Left colon (tissue), 2 donors: ENCODE measurements around the gene BABAM2. TPM values are rescaled to one million over a fixed set of nuclear protein-coding genes. Genes with fewer than 3 reads are reported as not detected.
A peak's percentile ranks its signal among the peaks of the same experiment; 100 is the strongest.

Experiments used
- ATAC-seq: fragments of 200-7000 bp; cut with Tn5 transposase; one replicate; pipeline ENCODE4 v1.9.1; 2020; ENCODE audit warnings: mild to moderate bottlenecking, moderate library complexity
- DNase-seq, 2 donors: peaks; one replicate each; pipeline ENCODE4 v3.0.0-alpha.2; 2020
- intact Hi-C, 2 donors: fragments of 100-400 bp; cut with DNase I in 1 of 2; cut with micrococcal nuclease in 1 of 2; formaldehyde crosslinking; loops; one replicate each; pipeline versions ENCODE4 v1.11.2 to v1.14.0; 2022; cut with DNase I, micrococcal nuclease
- microRNA-seq, 2 donors: library from miRNA; unstranded; fragments of <30 nt; microRNA quantifications; one replicate each; pipeline versions ENCODE4 v1.1.0 to v1.2.0, GENCODE V29; 2020
- total RNA-seq, 2 donors: library from RNA; stranded (reverse); fragmentation: NEBNext Ultra II Directional; extraction: Animal tissue kit (Norgen Biotek cat#: 25700); gene quantifications; one replicate each; pipeline ENCODE4 v1.2.1, GENCODE V29; 2021
- donor health status: DM: no; HTN: no; CAD: no.
- donor health status: DM: yes; HTN: yes; CAD: no.

BABAM2 gene
- total RNA-seq, 2 donors from 2014 or later, result 35.3 to 39.3 TPM

- ATAC-seq (no peak), DNase-seq (no peak)
- intact Hi-C loops, result no loop called here
Measured at GRCh38 chr2:28374331-28374730, 483.8 kb downstream of the BABAM2 start.

- intact Hi-C loops, result no loop called here
- DNase-seq, result no peak
Measured at GRCh38 chr2:28375236-28375635, 484.7 kb downstream of the BABAM2 start.

GRCh38 chr2:28375742-28376631 lies 485.5 kb downstream of the BABAM2 start:
- DNase-seq, result peak; percentile 18 to 24
- no peak for ATAC-seq
- intact Hi-C loops, result no loop called here

More at GRCh38 chr2:28375236-28375635, 484.7 kb downstream of the BABAM2 start:
- no peak for ATAC-seq

DNA sequence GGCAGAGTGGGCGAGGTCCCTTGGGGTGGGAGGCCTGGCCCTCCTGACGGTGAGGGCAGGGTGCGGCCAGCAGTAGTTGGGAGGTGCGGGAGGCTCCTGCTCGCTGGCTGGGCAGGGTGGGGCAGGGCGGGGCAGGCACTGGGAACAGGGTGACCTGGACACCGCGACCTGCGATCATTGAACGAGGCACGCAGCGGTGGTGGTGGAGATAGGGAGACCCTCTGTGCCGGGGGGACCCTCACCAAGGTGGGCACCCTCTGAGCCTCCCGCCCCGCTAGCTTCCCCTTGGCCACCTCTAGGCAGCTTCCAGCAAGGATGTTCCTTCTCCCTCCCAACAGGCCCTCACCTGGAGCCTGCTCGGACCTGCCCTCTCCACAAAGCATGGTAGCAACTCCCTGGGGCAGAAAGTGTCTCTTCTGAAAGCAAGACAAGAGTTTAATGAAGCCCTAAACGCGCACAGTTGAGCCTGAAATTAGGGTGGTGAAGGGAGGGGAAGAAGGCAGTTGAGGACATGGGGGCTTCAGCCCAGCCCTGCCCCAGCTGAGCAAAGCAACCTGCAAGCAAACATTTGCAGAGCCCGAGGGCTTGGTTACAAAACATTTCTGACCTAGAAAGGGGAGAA lies 486.8 kb downstream of the BABAM2 start:
- peak; percentile 87 to 89 for DNase-seq
- intact Hi-C loops, result no loop called here
- peak; percentile 71 for ATAC-seq

GRCh38 chr2:28377984-28378678 lies 487.6 kb downstream of the BABAM2 start:
- ATAC-seq (peak; percentile 79), DNase-seq (peak; percentile 80 to 93)
- intact Hi-C loops, result no loop called here

- DNase-seq (peak; percentile 14 to 21), ATAC-seq (no peak)
- intact Hi-C loops, result no loop called here
Measured at GRCh38 chr2:28378679-28379584, 488.4 kb downstream of the BABAM2 start.

GRCh38 chr2:28380219-28380618 lies 489.7 kb downstream of the BABAM2 start:
- no peak for DNase-seq
- intact Hi-C loops, result no loop called here

GRCh38 chr2:28381225-28382180 lies 491.0 kb downstream of the BABAM2 start:
- intact Hi-C loops, result no loop called here
- ATAC-seq (peak; percentile 33), DNase-seq (peak; percentile 53 to 82)

More at GRCh38 chr2:28380219-28380618, 489.7 kb downstream of the BABAM2 start:
- ATAC-seq, result no peak

- peak; percentile 44 for ATAC-seq
- intact Hi-C loops, result no loop called here
- peak in 1 of 2 donors; percentile 44 for DNase-seq
Measured at GRCh38 chr2:28382755-28383154, 492.2 kb downstream of the BABAM2 start.

- ATAC-seq (no peak), DNase-seq (no peak)
- intact Hi-C loops, result no loop called here
Measured at GRCh38 chr2:28387082-28387960, 496.8 kb downstream of the BABAM2 start.

Small RNA genes lying within 50 kb of the gene (microRNA-seq; reads per million reads assigned to microRNA genes)
- 0 reads per million in 2 donors for gene MIR4263

Other genes with a start within 250 kb of the BABAM2 start
- gene SUPT7L, start 227.1 kb upstream of the BABAM2 start, total RNA-seq, result 10 to 100 TPM; 22.3 to 23.1 TPM
- 10 to 100 TPM; 14.9 to 16.6 TPM for gene SLC4A1AP, start 226.8 kb upstream of the BABAM2 start, total RNA-seq
- 10 to 100 TPM; 54.3 to 56.7 TPM for gene MRPL33, start 119.0 kb upstream of the BABAM2 start, total RNA-seq
- gene RBKS, start 342 bp upstream of the BABAM2 start, total RNA-seq, result 10 to 100 TPM in 1 of 2 donors, 1 to 10 TPM in 1; 8.2 to 11.1 TPM